Stimulated activated naive CD4-positive, alpha-beta T cell (primary cell): ENCODE results near the gene IRX4.

ENCODE experiments used
- DNase-seq, 6 experiments: peaks; one replicate each; lab custom pipeline; 2025; lab: John Stamatoyannopoulos, UW

The IRX4 gene

GRCh38 chr5:1882337-1883119, at the start of gene IRX4:
Gene IRX4 (minus strand): TSS chr5:1882925. CDS start chr5:1882647, 278 bp downstream.
- DNase-seq = no peak

GRCh38 chr5:1931604-1932231, 49.0 kb upstream of the IRX4 start:
- DNase-seq = no peak

- no peak for DNase-seq
Observed at GRCh38 chr5:1930880-1931603, 48.3 kb upstream of the IRX4 start.

GRCh38 chr5:1930501-1930879, 47.8 kb upstream of the IRX4 start:
- DNase-seq = no peak

GRCh38 chr5:1929108-1929991, 46.6 kb upstream of the IRX4 start:
- DNase-seq = no peak

GRCh38 chr5:1926471-1927341, 44.0 kb upstream of the IRX4 start:
- no peak for DNase-seq

- no peak for DNase-seq
Observed at GRCh38 chr5:1926071-1926440, 43.3 kb upstream of the IRX4 start.

- DNase-seq = no peak
Observed at GRCh38 chr5:1925111-1926070, 42.7 kb upstream of the IRX4 start.

- no peak for DNase-seq
Observed at GRCh38 chr5:1923766-1924165, 41.0 kb upstream of the IRX4 start.

- no peak for DNase-seq
Observed at GRCh38 chr5:1923341-1923740, 40.6 kb upstream of the IRX4 start.

- DNase-seq = no peak
Observed at GRCh38 chr5:1921711-1922110, 39.0 kb upstream of the IRX4 start.

- no peak for DNase-seq
Observed at GRCh38 chr5:1919750-1920149, 37.0 kb upstream of the IRX4 start.

GRCh38 chr5:1919209-1919566, 36.5 kb upstream of the IRX4 start:
- DNase-seq = no peak

GRCh38 chr5:1918488-1919208, 35.9 kb upstream of the IRX4 start:
- DNase-seq = no peak

GRCh38 chr5:1917830-1918487, 35.2 kb upstream of the IRX4 start:
- DNase-seq = no peak

- DNase-seq = no peak
Observed at GRCh38 chr5:1916041-1917001, 33.6 kb upstream of the IRX4 start.

GRCh38 chr5:1915316-1915715, 32.6 kb upstream of the IRX4 start:
- DNase-seq = no peak

GRCh38 chr5:1914471-1914870, 31.7 kb upstream of the IRX4 start:
- no peak for DNase-seq
